ENCODE measurements around the gene TACC2. TPM values are rescaled to one million over a fixed set of nuclear protein-coding genes. Genes with fewer than 3 reads are reported as not detected.

Gene TACC2
- total and polyA plus RNA-seq, 2 donors (not counting 3 experiments of a cell fraction or from before 2014, with no cell fraction given): 14.4 to 46.2 TPM

GRCh38 chr10:122290833-122291532 is 302.0 kb downstream of the TACC2 start:
- H3K4me1 ChIP-seq (ENCODE audit: control insufficient read depth, extremely low read depth, insufficient read depth, low read length): no peaks in the 10 kb centered on the region
- intact Hi-C loops (cut with micrococcal nuclease): no loop called here
- DNase-seq (ENCODE audit: low read depth, low spot score) (no peak), FAIRE-seq (no peak)
- no peaks in the 10 kb centered on the region for H3K79me2 ChIP-seq (ENCODE audit: control insufficient read depth, insufficient read depth, low read length)
- BruUV-seq (replicated peaks): no TSS peak
- H3K9ac ChIP-seq (replicated peaks; ENCODE audit: extremely low read depth, insufficient read depth, low read length): no peak overlapping the region
- H3K27me3 ChIP-seq (ENCODE audit: control insufficient read depth in 2 of 2, insufficient read depth in 2 of 2, low read length in 2 of 2): no peaks in the 10 kb centered on the region
- H3K4me3 ChIP-seq (replicated peaks in 1 of 3; ENCODE audit: insufficient read depth in 1 of 3, low read depth in 1 of 3, low read length in 3 of 3): no peak overlapping the region
- CTCF ChIA-PET: interaction anchor here (0.7 to 0.9 kb wide), 2 partner anchors 8 to 11 kb away, joined by 3 read pairs; no protein-coding TSS in a partner anchor
- no peak overlapping the region for H3K4me2 ChIP-seq (ENCODE audit: insufficient read depth, low read length)
- no peak overlapping the region for H2AFZ ChIP-seq (ENCODE audit: low read depth, low read length)
- no peak overlapping the region for H3K27ac ChIP-seq (ENCODE audit: insufficient read depth, low read depth, low read length)
- TF ChIP-seq GATA2 (IDR thresholded peaks at IDR 0.05; ENCODE audit: insufficient read depth, insufficient read length, low read depth, low read length) (no peak), JUN (IDR thresholded peaks at IDR 0.05; ENCODE audit: borderline replicate concordance, insufficient read depth, insufficient read length, low read depth) (no peak), EZH2 (IDR thresholded peaks at IDR 0.05; ENCODE audit: borderline replicate concordance, low read depth, low read length, severe bottlenecking) (no peak), POLR2AphosphoS5 (IDR thresholded peaks at IDR 0.05; ENCODE audit: insufficient read depth, low read depth, low read length) (no peak), FOS (IDR thresholded peaks at IDR 0.05; ENCODE audit: borderline replicate concordance, insufficient read depth, low read length) (no peak), MYC (IDR thresholded peaks at IDR 0.05; ENCODE audit: low read depth, low read length) (no peak), POLR2A (IDR thresholded peaks at IDR 0.05; ENCODE audit: low read depth, low read length) (no peak)
- TF ChIP-seq, protein P1, sequence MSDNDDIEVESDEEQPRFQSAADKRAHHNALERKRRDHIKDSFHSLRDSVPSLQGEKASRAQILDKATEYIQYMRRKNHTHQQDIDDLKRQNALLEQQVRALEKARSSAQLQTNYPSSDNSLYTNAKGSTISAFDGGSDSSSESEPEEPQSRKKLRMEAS (IDR thresholded peaks at IDR 0.05; ENCODE audit: insufficient read depth, insufficient read length): no peak
- TF ChIP-seq, protein P2, sequence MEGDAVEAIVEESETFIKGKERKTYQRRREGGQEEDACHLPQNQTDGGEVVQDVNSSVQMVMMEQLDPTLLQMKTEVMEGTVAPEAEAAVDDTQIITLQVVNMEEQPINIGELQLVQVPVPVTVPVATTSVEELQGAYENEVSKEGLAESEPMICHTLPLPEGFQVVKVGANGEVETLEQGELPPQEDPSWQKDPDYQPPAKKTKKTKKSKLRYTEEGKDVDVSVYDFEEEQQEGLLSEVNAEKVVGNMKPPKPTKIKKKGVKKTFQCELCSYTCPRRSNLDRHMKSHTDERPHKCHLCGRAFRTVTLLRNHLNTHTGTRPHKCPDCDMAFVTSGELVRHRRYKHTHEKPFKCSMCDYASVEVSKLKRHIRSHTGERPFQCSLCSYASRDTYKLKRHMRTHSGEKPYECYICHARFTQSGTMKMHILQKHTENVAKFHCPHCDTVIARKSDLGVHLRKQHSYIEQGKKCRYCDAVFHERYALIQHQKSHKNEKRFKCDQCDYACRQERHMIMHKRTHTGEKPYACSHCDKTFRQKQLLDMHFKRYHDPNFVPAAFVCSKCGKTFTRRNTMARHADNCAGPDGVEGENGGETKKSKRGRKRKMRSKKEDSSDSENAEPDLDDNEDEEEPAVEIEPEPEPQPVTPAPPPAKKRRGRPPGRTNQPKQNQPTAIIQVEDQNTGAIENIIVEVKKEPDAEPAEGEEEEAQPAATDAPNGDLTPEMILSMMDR (IDR thresholded peaks at IDR 0.05; ENCODE audit: extremely low read depth in 1 of 2, insufficient read depth in 1 of 2, low read depth in 1 of 2, low read length in 2 of 2): no peak
- H3K9me3 ChIP-seq (replicated peaks; ENCODE audit: control insufficient read depth, insufficient read depth, low read length): no peaks in the 10 kb centered on the region
- H3K9me1 ChIP-seq (replicated peaks; ENCODE audit: control insufficient read depth, extremely low read depth, insufficient read depth, low read length): no peaks in the 10 kb centered on the region
- POLR2A ChIA-PET: no interaction called here
- H3K36me3 ChIP-seq (ENCODE audit: control insufficient read depth in 2 of 2, extremely low read depth in 1 of 2, insufficient read depth in 2 of 2, low read length in 2 of 2): no peaks in the 10 kb centered on the region
- H4K20me1 ChIP-seq (replicated peaks; ENCODE audit: control insufficient read depth, extremely low read depth, insufficient read depth, low read length): no peaks in the 10 kb centered on the region
- dilution Hi-C loops (cut with MboI; ENCODE audit: extremely low pct_ligation_motif_present, low sequenced_read_pairs): loop anchor here (25.0 kb wide), 1 partner anchor 146 kb away; no protein-coding TSS in a partner anchor
